ENCODE results near the gene CSH1. TPM values are rescaled to one million over a fixed set of nuclear protein-coding genes. Genes with fewer than 3 reads are reported as not detected.

The CSH1 gene
- total RNA-seq, 4 donors from 2014 or later: not detected

DNA sequence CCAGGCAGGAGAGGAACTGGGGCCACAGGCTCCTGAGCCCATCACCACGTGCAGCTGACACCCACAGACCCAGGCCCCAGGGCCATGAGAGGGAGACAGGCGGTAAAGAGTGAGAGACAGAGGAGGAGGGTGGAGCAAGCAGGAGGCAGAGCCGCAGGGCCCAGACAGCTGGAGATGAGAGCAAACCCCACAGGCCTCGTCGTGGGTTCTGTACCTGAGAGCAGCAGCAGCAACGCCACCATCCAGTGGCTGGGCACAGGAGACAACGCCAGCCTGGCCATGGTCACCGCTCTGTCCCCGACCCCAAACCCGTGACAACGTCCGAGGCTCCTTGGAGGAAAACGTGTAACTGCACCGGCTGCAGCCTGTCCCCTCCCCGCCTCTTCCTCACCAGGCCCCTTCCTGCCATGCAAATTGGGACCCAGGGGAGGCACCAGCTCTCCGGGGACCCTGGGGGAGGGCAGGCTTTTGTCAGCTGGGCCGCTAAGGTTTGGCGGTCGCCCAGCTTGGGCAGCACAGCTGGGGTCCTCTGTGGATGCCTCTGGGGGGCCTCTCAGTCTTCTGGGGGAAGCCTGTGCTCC is 35.7 kb upstream of the CSH1 start, which contains the start of gene CD79B:
Gene CD79B, minus strand, starts transcription at position 351 of the 581 bp plus-strand sequence. Its CDS starts 70 bp downstream, at position 281.
- Histone ChIP-seq H3K27me3 (peaks cover 0 to 5% (median 0%) of the 10 kb centered on the region in 4 donors), H3K36me3 (no peaks in the 10 kb centered on the region), H3K27ac (peak within 1 kb of the TSS; percentile 15 to 74 (median 52)), H3K4me1 (peaks cover 5 to 30% (median 5%) of the 10 kb centered on the region in 3 donors), H3K4me3 (peak within 1 kb of the TSS; percentile 4 to 53 (median 16)), H3K9me3 (no peaks in the 10 kb centered on the region)
- 74 to 82% methylated on average over 11 to 13 of the region's 19 CpGs for WGBS, 2 donors
- peak in 1 of 4 donors; percentile 28 for TF ChIP-seq POLR2A (IDR thresholded peaks at IDR 0.05)
- TF ChIP-seq, protein P1, sequence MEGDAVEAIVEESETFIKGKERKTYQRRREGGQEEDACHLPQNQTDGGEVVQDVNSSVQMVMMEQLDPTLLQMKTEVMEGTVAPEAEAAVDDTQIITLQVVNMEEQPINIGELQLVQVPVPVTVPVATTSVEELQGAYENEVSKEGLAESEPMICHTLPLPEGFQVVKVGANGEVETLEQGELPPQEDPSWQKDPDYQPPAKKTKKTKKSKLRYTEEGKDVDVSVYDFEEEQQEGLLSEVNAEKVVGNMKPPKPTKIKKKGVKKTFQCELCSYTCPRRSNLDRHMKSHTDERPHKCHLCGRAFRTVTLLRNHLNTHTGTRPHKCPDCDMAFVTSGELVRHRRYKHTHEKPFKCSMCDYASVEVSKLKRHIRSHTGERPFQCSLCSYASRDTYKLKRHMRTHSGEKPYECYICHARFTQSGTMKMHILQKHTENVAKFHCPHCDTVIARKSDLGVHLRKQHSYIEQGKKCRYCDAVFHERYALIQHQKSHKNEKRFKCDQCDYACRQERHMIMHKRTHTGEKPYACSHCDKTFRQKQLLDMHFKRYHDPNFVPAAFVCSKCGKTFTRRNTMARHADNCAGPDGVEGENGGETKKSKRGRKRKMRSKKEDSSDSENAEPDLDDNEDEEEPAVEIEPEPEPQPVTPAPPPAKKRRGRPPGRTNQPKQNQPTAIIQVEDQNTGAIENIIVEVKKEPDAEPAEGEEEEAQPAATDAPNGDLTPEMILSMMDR (IDR thresholded peaks at IDR 0.05): no peak
- no peak for DNase-seq
- intact Hi-C loops (cut with DNase I): no loop called here

DNA sequence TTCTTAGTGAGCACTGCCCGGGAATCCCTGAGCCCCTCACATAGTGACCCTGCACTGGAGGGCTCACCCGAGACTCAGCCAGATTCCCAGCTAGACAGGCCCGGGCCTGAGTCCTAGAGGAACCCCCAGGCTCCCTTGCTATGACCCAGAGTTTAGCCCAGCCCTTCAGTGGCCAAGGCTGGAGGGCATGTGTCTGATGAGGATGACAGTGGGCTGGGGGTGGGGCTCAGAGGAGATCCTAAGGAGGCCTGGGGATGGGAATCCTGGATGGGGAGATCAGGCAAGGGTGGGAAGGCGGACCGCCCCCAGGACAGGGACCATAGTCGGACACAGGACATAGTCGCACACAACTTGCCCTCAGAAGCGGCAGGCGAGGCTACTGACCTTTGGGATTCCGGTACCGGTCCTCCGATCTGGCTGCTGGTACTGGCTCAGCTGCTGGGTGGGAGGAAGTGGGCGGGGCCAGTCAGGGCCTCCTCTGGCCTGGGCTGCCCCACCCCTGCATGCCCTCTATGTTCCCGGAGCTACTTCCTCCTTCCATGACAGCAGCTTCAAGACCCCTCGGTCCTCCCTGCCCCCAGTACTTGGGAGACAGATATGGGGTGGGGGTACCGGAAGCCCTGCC is 34.7 kb upstream of the CSH1 start:
- DNase-seq: no peak
- intact Hi-C loops (cut with DNase I): no loop called here
- Histone ChIP-seq H3K4me1 (peaks cover 5 to 30% (median 5%) of the 10 kb centered on the region in 3 donors), H3K27me3 (peaks cover 0 to 5% (median 0%) of the 10 kb centered on the region in 4 donors), H3K9me3 (no peaks in the 10 kb centered on the region), H3K36me3 (no peaks in the 10 kb centered on the region), H3K4me3 (peak overlapping the region in 2 of 4 donors; percentile 27 to 53), H3K27ac (peak overlapping the region; percentile 15 to 74 (median 52))
- TF ChIP-seq, protein P1 (IDR thresholded peaks at IDR 0.05): no peak
- TF ChIP-seq POLR2A (IDR thresholded peaks at IDR 0.05): no peak
- WGBS, 2 donors: 61 to 78% methylated on average over 7 to 8 of the region's 16 CpGs

DNA sequence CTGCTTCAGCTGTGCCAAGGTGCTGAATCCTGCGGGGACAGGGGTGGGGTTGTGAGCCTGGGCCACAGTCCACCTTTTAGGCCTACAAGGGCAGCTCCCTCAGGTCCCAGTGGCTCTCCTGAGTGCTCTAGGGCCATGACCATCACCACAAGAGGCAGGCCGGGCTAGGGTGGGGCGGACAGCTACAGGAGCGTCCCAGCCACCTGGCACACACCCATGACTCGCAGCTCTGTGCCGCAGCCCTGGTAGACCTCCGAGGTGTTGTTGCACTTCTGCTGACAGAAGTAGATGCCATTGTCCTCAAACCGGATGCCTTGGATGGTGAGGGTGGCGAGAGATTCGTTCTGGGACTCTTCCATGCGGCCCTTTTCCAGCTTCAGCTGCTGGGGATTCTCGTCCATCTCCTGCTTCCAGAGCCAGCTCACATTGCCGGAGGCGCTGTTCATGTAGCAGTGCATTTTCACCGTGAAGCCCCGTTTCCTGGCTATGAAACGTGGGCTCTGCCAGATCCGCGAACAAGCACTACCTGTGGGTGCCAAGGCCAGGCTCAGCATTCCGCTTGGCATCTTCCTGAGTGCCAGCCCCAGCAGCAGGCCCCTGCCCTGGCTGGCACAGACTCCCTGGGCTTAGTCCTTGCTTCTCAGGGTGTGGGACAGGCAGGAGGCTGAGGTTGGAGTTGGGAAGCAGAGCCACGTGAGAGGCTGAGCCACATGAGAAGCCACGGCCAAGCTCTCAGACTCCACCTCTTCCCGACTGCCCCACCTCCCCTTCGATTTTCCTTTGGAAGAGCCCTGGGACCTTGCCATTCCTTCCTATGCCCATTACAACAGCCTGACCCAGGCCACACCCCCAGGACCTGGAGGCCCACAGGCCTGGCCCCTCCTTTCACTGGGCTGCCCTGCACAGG is 33.7 kb upstream of the CSH1 start:
- H3K4me3 ChIP-seq: peak overlapping the region in 2 of 4 donors; percentile 14 to 53
- no peaks in the 10 kb centered on the region for H3K36me3 ChIP-seq
- H3K27me3 ChIP-seq: peaks cover 0 to 5% (median 0%) of the 10 kb centered on the region in 4 donors
- intact Hi-C loops (cut with DNase I): loop anchor here (10.0 kb wide), 1 partner anchor 95 kb away; the partner anchor contains the start of gene ICAM2
- DNase-seq: no peak
- H3K4me1 ChIP-seq: peaks cover 5 to 30% (median 5%) of the 10 kb centered on the region in 3 donors
- TF ChIP-seq, protein P1 (IDR thresholded peaks at IDR 0.05): no peak
- no peak for TF ChIP-seq POLR2A (IDR thresholded peaks at IDR 0.05)
- H3K27ac ChIP-seq: peak overlapping the region in 3 of 4 donors; percentile 33 to 74 (median 70)
- WGBS, 2 donors: 56 to 60% methylated on average over 13 to 19 of the region's 24 CpGs
- no peaks in the 10 kb centered on the region for H3K9me3 ChIP-seq

DNA sequence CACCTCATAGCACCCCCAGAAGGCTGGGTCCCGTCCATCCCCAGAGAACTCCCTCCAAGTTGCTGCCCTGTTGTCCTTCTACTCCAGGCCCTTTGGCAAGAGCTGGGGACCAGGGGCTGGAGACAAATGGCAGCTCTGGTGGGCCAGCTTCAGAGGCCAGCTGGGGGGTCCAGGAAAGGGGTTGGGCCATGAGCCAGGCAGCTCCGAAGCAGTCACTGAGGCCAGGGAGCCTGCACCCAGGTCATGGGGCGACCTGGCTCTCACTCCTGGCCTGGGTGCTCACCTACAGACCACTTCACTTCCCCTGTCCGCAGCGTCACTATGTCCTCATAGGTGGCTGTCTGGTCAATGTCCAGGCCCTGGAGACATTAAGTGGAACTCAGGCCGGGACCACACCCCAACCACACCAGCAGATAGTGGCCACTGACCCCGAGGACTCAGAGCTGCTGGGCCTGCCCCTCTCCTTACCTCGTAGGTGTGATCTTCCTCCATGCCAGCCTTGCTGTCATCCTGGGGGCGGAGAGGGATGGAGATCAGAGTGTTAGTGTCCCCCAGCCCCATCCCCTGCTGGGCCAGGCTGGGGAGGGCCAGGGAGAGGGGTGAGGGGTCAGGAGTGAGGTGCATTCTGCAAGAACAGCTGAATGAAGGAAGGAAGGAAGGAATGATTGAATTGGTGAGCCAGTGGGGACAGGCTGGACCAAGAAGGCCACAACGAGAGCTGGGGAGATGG is 32.8 kb upstream of the CSH1 start:
- H3K36me3 ChIP-seq: no peaks in the 10 kb centered on the region
- H3K4me1 ChIP-seq: peaks cover 5 to 30% (median 5%) of the 10 kb centered on the region in 3 donors
- H3K4me3 ChIP-seq: no peak overlapping the region
- intact Hi-C loops (cut with DNase I): loop anchor here (10.0 kb wide), 1 partner anchor 96 kb away; the partner anchor contains the start of gene ICAM2
- TF ChIP-seq, protein P1 (IDR thresholded peaks at IDR 0.05): no peak
- no peak for TF ChIP-seq POLR2A (IDR thresholded peaks at IDR 0.05)
- no peaks in the 10 kb centered on the region for H3K27me3 ChIP-seq
- H3K27ac ChIP-seq: no peak overlapping the region
- DNase-seq: no peak
- no peaks in the 10 kb centered on the region for H3K9me3 ChIP-seq
- 86 to 92% methylated on average over 1 of the region's 10 CpGs for WGBS, 2 donors
